ENCODE measurements around the gene MINDY1. TPM values are rescaled to one million over a fixed set of nuclear protein-coding genes. Genes with fewer than 3 reads are reported as not detected.

Gene MINDY1
- total RNA-seq (11.7 and 12.0 TPM in 2 replicates), polyA plus RNA-seq (15.4 and 16.1 TPM in 2 replicates), polyA minus RNA-seq (15.4 and 22.7 TPM in 2 replicates), Bru-seq, nascent RNA (percentile 50 among the genes with signal in this experiment), BruChase-seq, experiment 1, labeled RNA remaining after a 6-hour chase (percentile 56 among the genes with signal in this experiment), BruChase-seq, experiment 2, labeled RNA remaining after a 2-hour chase (percentile 54 among the genes with signal in this experiment)
- 11.2 and 11.5 TPM in 2 replicates for polyA plus RNA-seq (2011; cell fraction: cytosol; rRNA removed)
- polyA plus RNA-seq (2011; cell fraction: nucleus; rRNA removed), result 21.3 and 26.7 TPM in 2 replicates
- 8.4 and 10.3 TPM in 2 replicates for polyA plus RNA-seq (2012)
- 7.9 TPM for polyA minus RNA-seq (2011; cell fraction: cytosol; rRNA and poly(A)+ RNA removed)
- 10.0 and 10.7 TPM in 2 replicates for polyA minus RNA-seq (2011; cell fraction: nucleus; rRNA and poly(A)+ RNA removed)
- long read RNA-seq, partial matches to known transcripts, result 2 of 7 reads
- long read RNA-seq, other reads (novel, unspliced or antisense), result 4 of 7 reads

GRCh38 chr1:151006327-151007052, at the start of gene MINDY1:
Gene MINDY1, minus strand, starts transcription at chr1:151006902. Its CDS starts 4,285 bp downstream, at chr1:151002617.
- Histone ChIP-seq H2AFZ (ENCODE audit: low read depth, low read length) (peak within 1 kb of the TSS; percentile 95), H3K36me3 (ENCODE audit: control insufficient read depth in 2 of 2, extremely low read depth in 1 of 2, insufficient read depth in 2 of 2, low read length in 2 of 2) (no peaks in the 10 kb centered on the region), H3K4me1 (ENCODE audit: control insufficient read depth, extremely low read depth, insufficient read depth, low read length) (peaks cover 28% of the 10 kb centered on the region), H3K9ac (replicated peaks; ENCODE audit: extremely low read depth, insufficient read depth, low read length) (peak within 1 kb of the TSS; percentile 89), H4K20me1 (replicated peaks; ENCODE audit: control insufficient read depth, extremely low read depth, insufficient read depth, low read length) (no peaks in the 10 kb centered on the region), H3K79me2 (ENCODE audit: control insufficient read depth, insufficient read depth, low read length) (no peaks in the 10 kb centered on the region), H3K4me2 (ENCODE audit: insufficient read depth, low read length) (peak within 1 kb of the TSS; percentile 87), H3K27ac (ENCODE audit: insufficient read depth, low read depth, low read length) (peak within 1 kb of the TSS; percentile 88), H3K9me1 (replicated peaks; ENCODE audit: control insufficient read depth, extremely low read depth, insufficient read depth, low read length) (no peaks in the 10 kb centered on the region), H3K27me3 (ENCODE audit: control insufficient read depth in 2 of 2, insufficient read depth in 2 of 2, low read length in 2 of 2) (no peaks in the 10 kb centered on the region), H3K4me3 (replicated peaks in 1 of 3; ENCODE audit: insufficient read depth in 1 of 3, low read depth in 1 of 3, low read length in 3 of 3) (peak within 1 kb of the TSS; percentile 35 to 51 (median 43)), H3K9me3 (replicated peaks; ENCODE audit: control insufficient read depth, insufficient read depth, low read length) (no peaks in the 10 kb centered on the region)
- ChIA-PET POLR2A (interaction anchor here (0.6 to 1.7 kb wide), 7 partner anchors 8 to 189 kb away, joined by 3 to 6 read pairs (median 4); no protein-coding TSS in a partner anchor), CTCF (interaction anchor here (0.7 to 3.7 kb wide), 33 partner anchors 8 to 750 kb away, joined by 3 to 127 read pairs (median 4); partner anchors contain the start of genes ANXA9, C1orf56, CDC42SE1 and CERS2)
- TSS peak; percentile 41 for BruUV-seq (replicated peaks)
- dilution Hi-C loops (cut with MboI; ENCODE audit: extremely low pct_ligation_motif_present, low sequenced_read_pairs) (no loop called here), intact Hi-C loops (cut with micrococcal nuclease) (loop anchor here (1.0 kb wide), 1 partner anchor 27 kb away; no protein-coding TSS in a partner anchor)
- TF ChIP-seq POLR2AphosphoS5 (IDR thresholded peaks at IDR 0.05; ENCODE audit: insufficient read depth, low read depth, low read length) (no peak), CTCF (IDR thresholded peaks at IDR 0.05; ENCODE audit: extremely low read depth in 1 of 2, insufficient read depth in 1 of 2, low read depth in 1 of 2, low read length in 2 of 2) (peak; percentile 40 to 62)
- FAIRE-seq, result peak; percentile 93
- DNase-seq (ENCODE audit: low read depth, low spot score), result peak; percentile 88

All from endothelial cell of umbilical vein (primary cell).